GM21723 (cell line): ENCODE measurements around the gene CHDH.

Experiments used
- ATAC-seq: cut with Tn5 transposase; IDR thresholded peaks from one replicate; pipeline ENCODE4 v1.9.1; 2021; ENCODE audit warnings: mild to moderate bottlenecking, moderate library complexity; ENCODE audit not compliant: unreplicated experiment

The CHDH gene

DNA sequence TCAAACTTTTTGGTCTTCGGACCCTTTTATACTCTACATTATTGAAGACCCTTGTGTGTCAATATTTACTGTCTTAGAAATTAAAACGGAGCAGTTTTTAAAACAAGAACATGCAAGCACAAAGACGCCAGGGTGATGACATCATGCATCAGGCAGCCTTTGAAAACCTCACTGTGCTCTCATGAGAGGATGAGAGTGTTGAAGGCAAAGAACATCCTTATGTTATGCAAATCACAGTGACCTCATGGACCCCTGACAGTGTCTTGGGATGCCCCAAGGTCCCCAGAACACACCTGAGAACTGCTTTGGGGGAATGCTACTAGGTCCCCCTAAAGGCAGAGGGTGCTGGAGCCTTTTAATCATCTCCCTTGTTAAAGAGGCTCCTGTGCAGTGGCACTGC, 51.6 kb downstream of the CHDH start:
- ATAC-seq = no peak

DNA sequence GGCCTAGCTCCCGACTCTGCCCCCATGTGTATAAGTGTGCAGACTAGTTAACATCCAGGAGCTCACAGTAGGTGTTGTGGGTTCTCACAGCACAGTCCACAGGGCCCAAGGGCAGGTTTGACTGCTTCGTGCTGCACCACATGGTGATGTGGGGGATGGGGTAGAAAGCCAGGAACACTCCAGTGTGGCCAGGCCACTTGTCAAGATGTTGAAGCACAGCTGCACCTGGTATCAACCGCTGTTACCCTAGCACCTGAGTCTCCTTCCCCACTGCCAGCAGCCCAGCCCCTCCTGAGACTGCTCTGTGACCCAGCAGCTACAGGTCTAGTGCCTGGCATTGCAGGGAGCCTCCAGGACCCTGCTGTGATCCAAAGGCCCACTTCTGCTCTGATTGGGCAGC, 53.4 kb downstream of the CHDH start:
- ATAC-seq = no peak

DNA sequence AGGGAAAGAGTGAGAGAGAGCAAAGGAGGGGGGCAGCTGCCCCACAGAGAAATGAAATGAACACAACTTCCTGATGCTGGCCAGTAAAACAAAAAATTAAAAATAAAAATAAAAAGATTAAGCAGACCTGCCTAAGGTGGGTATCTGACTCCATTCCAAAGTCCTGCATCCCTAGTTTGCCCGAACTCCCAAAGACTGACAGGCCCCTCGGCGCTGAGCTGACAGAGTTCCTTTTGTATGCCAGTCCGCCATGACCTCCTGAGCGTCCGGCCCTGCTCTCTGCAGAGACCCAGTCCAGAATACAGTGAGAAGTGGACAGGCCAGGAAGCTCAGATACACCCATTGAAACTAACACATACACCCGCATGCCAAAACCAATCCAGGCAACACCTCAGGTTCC, 54.9 kb downstream of the CHDH start:
- no peak for ATAC-seq

DNA sequence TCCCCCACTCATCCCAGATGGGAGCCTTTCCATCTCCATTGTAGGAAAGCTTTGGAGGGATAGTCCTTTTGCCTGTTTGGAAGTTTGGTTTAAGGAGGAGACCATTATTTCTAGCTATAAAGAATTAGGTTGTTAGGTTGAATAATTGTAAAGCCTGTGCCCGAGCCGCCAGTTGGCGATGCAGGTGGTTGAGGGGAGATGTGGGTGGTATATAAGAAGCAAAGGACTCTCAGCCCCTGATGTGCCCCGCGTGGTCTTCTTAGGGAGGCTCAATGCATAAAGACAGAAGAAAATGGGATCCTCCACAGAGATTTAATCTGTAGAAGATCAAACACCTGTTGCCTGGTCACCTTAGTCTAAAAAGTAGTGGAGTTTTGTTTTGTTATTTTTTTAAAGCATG, 55.7 kb downstream of the CHDH start:
- no peak for ATAC-seq

DNA sequence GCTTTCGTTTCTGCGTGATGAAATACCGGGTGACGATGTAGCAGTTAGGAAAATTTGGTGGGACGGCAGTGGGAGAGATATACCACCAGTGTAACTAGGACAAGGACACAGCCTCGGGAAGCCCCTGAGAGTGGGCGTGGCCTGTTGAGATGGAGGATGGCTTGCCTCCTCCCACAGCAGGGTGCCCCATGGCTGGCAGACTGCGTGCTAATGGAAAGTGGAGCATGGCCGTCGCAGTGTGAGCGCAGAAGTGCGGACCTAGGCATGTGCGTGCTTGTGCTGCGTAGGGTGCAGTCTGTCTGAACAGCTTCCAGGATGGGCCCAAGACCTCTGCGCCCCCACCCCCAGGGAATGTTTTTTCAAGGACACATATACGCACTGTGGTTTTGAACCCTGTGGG, 56.8 kb downstream of the CHDH start:
- ATAC-seq = no peak

DNA sequence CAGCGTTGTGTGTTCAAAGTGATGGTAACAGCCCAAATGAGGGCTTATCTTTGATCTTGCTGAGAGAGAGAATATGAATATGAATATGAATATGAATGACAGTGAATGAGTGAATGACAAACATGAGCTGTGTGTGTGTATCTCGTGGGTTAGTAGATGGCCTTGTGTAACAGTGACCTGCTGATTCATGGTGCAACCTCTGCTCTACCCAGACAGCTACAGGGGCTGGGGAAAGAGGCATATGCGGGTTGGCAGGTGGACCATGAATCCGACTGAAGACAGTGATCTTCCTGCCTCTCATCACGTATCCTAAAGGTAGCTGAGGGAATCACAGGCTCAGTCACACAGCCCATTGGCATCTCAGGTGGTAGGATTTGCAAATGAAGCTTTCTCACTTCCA, 58.2 kb downstream of the CHDH start:
- no peak for ATAC-seq

DNA sequence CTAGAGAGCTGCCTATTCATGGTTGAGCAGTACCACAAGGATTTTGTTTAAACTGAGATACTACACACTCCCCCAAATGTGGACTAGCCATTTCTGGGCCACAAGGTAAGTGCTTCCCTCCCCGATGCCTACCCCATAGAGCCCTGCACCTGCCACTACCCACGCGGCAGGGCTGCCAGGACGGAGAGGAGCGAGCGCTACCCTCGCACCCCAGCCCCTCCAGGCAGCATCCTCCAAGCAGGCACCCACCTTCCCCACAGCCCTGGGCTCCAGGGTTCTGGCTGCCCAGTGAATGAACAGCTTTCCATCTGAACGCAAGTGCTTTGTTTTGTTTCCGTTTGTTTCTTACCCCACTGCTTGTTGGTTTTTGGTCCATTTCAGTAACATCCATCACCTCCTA, 59.2 kb downstream of the CHDH start:
- ATAC-seq = no peak

DNA sequence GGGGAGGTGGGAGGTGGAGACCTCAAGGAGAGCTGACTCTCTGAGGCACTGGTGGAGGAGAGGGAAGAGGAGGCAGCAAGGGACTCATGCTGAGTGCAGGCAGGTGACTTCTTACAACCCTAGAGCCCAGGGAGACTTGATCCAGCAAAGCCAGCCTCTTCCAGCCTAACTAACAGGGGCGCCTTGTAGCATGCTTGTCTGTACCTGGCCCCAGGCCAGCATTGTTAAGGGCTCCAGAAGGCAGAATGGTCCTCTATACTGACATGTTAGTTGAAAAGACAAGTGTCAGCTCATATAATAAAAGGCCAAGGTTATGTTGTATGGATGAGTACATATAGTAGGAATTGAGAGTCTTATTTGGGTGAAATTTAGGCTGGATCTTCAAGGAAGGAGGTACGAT, 65.4 kb downstream of the CHDH start:
- ATAC-seq = no peak

DNA sequence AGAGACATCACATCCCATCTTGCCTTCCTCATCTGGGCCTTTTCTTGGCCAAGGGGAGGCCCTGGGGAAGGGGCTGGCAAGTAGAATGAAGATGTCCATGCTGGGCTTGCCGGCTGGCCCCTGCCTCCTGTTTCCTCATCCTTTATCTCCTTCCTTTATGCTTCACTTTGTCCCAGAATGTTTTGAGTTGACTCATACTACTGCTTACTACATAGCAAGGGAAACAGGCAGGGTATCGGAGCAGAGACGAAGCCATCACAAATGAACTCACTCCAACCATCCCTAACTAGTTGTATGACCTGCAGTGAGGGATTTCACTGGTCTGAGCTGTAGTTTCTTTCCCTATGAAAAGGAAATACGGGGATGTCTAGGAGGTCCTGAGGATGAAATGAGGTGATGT, 66.0 kb downstream of the CHDH start:
- ATAC-seq = no peak

DNA sequence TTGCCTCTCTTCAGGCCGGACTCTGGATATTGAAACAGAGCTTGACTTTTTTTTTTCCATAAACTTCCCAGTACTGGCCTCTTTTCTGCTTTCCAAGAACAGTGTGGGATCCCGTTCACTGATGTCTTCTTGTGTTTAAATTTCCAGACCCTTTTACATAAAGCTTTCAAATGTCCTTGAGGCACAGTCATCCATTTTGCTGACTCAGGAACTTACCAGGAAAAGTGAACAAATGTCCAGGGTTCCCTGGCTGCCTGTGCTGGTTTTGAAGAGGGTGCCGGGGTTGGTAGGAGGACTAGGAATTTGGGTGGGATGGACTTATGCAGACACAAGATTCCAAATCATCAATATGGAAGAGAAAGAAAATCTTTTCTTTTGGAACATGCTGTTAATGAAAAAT, 68.1 kb downstream of the CHDH start:
- no peak for ATAC-seq

DNA sequence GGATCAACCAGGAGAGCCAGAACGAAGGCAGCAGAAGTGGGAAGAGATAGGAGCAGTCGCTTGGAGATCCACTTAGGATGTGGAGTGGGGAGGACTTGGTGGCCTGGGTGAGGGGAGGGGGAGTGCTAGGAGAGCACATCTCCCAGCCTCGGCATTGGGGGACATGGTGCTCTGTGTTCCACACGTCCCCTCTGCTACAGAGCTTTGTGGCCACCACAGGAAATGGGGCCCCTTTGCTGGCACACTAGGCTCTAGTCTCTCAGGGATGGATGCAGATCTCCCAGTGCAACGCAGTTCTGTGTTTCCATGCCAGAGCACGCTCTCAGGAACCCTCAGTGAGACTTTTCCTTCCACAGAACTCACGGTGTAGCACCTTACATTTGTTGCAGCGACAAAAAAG, 68.8 kb downstream of the CHDH start:
- ATAC-seq = no peak

DNA sequence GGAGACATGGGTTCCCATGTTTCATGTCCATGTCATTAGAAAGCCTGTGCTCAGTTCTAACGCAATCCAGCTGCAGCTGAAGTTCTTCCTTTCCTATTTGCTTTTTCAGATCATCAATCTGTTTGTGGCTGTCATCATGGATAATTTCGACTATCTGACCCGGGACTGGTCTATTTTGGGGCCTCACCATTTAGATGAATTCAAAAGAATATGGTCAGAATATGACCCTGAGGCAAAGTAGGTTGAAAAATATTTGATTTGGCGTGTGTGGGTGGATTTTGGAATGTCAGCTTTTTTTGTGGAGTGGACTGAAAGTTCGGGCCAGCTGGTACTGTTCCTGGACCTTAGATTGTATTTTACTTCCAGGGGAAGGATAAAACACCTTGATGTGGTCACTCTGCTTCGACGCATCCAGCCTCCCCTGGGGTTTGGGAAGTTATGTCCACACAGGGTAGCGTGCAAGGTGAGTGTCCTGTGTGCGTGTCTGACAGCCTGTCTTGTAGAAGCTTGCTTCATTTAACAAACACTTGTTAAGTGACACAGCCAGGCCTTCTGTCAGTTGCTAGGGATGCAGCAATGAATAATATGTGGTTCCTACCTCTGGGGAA, 69.6 kb downstream of the CHDH start:
- no peak for ATAC-seq

DNA sequence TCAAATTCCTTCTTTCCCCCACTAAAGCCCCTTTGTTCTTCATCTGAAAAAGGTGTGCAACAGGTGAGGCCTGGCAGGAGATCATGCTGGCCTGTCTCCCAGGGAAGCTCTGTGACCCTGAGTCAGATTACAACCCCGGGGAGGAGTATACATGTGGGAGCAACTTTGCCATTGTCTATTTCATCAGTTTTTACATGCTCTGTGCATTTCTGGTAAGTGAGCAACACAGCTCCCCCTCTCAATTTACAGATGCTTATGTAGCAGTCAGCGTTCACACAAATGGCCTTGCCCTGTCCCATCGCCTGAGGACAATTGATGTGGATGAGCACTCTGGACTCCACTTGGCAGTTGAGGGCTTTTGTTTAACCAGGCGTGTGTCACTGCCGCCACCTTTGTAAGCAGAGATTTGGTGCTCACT, 70.4 kb downstream of the CHDH start:
- ATAC-seq = no peak

DNA sequence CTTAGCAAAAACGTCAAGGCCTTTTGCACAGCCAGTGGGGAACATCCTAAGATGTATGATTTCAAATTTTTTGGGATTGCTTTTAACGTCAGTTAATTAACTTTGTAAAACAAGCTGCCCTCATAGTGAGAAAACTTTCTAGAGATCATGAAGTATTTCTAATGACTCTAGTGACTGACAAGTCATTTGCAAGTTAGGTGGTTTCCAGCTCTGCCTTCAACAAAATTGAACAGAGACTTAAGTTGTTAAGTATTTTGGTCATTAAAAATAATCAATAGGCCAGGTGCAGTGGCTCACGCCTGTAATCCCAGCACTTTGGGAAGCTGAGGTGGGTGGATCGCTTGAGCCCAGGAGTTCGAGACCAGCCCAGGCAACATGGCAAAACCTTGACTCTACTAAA, 71.2 kb downstream of the CHDH start:
- ATAC-seq = no peak

DNA sequence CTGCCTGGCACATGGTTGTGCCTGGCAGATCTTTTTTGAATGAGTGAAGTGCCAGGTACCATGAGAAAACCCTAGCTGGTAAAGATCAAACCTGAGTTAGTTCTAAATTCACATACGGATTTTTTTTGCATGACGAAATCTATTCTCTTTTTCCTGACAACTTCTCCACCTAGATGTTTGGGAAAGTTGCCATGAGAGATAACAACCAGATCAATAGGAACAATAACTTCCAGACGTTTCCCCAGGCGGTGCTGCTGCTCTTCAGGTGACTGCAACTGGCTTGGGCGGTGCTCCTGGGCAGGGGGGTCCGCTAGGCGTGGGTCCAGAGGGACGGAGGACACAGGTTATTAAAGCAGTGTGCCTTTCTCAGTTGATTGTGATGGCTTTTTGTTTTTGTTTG, 71.8 kb downstream of the CHDH start:
- ATAC-seq = no peak

DNA sequence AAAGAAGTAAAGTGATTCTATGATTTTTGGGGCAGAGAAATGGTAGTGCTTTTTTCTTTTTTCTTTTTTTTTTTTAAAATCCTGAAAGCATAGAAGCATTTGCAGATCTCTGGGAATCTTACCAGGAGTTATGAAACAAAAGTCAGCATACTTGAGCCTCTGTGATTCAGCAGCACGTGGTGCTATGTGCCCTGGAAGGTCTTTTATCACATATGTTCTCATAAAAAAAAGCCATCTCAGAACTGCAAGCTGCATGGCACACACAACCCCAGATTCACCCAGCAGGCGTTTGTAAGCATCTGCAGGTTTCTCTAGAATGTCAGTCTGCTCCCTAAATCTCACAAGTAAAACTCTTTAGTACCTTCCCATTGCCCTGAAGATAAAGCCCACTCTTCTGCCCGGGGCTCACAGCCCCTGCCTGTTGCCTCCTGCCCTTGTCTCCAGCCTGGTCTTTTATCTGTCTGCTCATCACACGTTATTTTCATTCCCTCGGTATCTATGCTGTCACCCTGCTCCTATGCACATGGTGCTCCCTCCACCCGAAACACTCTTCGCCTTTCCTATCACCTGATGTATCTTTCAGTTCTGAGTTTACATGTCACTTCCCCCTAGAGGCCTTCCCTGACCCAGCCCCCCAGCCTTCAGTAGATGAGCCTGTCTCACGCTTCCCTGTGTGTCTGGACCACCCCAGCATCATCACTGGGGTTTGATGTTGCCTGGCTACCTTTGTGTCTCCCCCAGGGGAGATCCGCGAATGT, 72.4 kb downstream of the CHDH start:
- peak; percentile 88 for ATAC-seq

DNA sequence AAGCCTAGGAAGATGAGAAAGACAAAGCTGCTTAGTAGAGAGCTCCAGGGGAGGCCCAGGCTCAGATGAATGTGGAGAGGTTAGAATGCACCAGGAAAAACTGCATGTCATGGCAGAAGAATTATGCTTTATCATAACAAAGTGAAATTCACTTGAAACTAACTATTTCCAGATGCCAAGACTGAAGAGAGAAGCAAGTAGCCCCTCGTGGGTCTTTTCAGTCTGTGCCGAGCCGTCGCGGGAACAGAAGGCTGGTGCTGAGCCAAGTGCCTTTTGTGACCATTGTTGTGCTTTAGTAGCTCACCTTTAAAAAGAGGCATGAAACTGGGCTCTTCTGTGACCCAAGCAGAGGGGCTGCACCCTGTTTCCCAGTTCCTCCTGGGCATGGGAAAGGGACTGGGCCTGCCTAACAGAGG, 73.2 kb downstream of the CHDH start:
- ATAC-seq = no peak

DNA sequence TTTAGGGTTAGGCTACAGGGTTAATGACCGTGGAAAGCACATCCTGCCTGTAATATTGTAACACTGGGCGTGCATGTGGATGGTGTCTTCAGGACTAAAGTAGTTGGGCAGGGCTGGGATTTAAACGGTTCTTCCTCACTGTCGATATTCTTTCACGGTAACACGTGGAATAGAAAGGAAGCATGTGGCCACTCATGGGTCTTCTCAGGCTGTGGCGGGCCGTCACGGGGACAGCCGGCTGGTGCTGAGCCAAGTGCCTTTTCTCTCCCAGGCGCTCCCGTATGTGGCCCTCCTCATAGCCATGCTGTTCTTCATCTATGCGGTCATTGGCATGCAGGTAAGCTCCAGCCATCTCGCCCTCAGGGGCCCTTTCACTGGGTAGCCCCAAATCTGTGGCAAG, 73.7 kb downstream of the CHDH start:
- no peak for ATAC-seq

DNA sequence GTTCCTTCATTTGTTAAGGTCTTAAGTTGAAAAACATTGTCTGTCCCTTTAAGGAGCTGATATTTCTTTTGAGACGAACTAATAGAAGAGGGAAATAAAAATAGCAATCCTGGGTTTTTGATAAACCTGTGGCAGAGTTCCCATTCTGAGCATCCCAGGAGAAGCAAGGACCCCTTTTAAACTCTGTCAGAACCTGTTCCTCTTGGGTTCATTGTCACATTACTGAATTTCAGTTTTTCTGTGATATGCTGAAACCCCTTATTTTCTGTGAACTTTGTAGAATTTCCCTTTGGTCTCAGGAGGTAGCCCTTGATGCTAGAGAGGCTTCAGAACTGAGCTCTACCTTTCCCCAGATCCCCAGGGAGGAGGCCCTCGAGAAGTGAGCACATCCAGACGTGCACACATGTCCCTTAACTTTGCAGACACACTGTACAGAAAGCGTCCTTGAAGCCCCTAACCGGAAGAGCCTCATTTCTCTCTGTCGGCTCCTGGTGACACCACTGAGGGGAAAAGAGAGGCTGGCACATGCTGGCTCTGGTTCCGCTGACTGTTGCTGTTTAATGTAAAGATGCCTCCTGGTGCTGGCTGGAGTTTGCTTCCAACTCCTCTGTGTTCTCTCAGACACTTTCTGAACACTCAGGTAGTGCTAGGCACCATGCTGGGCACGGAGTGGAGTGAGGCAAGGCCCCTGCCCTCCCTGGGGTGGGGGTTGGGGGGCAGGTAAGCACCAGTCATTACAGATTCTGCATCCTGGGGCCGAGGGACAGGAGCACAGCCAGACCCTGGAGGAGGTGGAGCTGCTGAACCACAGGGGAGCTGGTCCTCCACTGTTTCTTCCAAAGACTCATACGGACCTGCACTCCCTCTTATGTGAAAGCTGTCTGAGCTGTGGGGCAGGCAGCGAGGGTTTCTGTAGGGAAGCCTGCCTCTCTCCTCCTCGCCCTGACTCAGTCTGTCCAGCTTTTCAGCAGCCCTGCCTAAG, 77.5 kb downstream of the CHDH start:
- no peak for ATAC-seq

DNA sequence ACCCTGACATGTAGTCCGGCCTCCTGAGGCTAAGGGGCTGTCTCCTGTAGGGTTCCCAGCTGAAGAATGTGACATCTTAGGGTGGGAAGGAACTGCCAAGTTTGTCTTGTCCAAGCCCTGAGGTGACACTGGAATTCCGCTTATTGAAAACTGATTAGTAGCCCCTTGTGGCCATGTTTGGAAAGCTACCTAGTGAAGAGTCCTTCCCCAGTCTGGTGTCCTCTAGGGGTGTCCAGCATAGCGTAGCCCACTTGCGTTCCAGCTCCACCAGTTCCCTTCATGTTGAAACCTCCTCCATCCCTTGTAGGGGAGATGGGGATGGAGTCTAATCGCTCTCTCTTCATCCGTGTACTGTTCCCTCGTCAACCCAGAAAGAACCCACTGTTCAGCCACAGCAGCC, 79.5 kb downstream of the CHDH start:
- ATAC-seq = no peak

DNA sequence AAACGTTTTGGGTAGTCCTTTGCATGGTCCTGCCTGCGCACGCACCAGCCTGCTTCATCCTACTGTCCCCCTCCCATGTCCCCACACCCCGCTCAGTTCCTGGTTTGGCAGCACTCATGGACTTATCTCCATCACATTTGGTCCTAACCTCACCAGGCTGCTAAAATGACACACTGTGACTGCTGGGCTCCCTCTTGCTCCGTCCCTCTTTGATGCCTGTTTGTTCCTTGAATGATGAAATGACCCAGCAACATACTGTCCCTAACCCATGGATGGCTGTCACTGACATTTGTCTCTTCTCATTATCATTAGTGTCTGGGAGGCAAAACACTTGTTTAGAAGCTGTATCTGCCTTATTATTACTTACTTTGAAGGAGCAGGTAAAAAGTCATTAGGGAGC, 80.5 kb downstream of the CHDH start:
- ATAC-seq = no peak
